H1 (cell line): ENCODE data around the gene PDE4B. TPM values are rescaled to one million over a fixed set of nuclear protein-coding genes. Genes with fewer than 3 reads are reported as not detected.

Experiments used
- CTCF ChIA-PET: fragments of 300-600 bp; sonication (Branson Sonifier 250); formaldehyde crosslinking; loops from one replicate; lab custom pipeline; 2021; ENCODE audit not compliant: partially characterized antibody; lab: Charles Lee
- POLR2A ChIA-PET: fragments of 300-600 bp; sonication (Branson Sonifier 250); formaldehyde crosslinking; loops from one replicate; lab custom pipeline; 2021; ENCODE audit warnings: inconsistent platforms; ENCODE audit not compliant: partially characterized antibody; lab: Charles Lee
- DNase-seq, 2 experiments: peaks; one replicate each; pipeline versions ENCODE4 v3.0.0 to v3.0.0-alpha.2; 2010 to 2022; ENCODE audit warnings: low spot score in 2 of 2, low read depth in 1 of 2, mixed read lengths in 1 of 2
- FAIRE-seq: peaks from 2 replicates; lab custom pipeline; 2011; peaks lifted over from hg19 to GRCh38; lab: Jason Lieb, UNC
- H2AFZ ChIP-seq: 2 replicates; pipeline ENCODE4 v1.8.1; 2012; ENCODE audit warnings: low read length, inconsistent platforms
- H2AK5ac ChIP-seq: 2 replicates; pipeline ENCODE4 v1.6.1; 2013; ENCODE audit warnings: low read depth, low read length
- H2BK120ac ChIP-seq: replicated peaks from 2 replicates; pipeline ENCODE3; 2013; ENCODE audit warnings: low read depth, low read length, inconsistent platforms
- H2BK12ac ChIP-seq: 2 replicates; pipeline ENCODE4 v1.6.1; 2013; ENCODE audit warnings: low read depth, low read length
- H2BK15ac ChIP-seq: 2 replicates; pipeline ENCODE4 v1.6.1; 2013; ENCODE audit warnings: low read length
- H2BK20ac ChIP-seq: 2 replicates; pipeline ENCODE4 v1.6.1; 2013; ENCODE audit warnings: low read length
- H2BK5ac ChIP-seq: 2 replicates; pipeline ENCODE4 v1.6.1; 2013; ENCODE audit warnings: low read depth, low read length
- H3K14ac ChIP-seq: 2 replicates; pipeline ENCODE4 v1.6.1; 2013; ENCODE audit warnings: inconsistent platforms; ENCODE audit not compliant: insufficient read length
- H3K18ac ChIP-seq: 2 replicates; pipeline ENCODE4 v1.6.1; 2013; ENCODE audit warnings: low read length; ENCODE audit errors: extremely low read depth
- H3K23ac ChIP-seq: 2 replicates; pipeline ENCODE4 v1.6.1; 2013; ENCODE audit warnings: inconsistent platforms; ENCODE audit not compliant: insufficient read length
- H3K23me2 ChIP-seq: 2 replicates; pipeline ENCODE4 v1.6.1; 2013; ENCODE audit warnings: low read depth, low read length
- H3K27ac ChIP-seq: 2 replicates; pipeline ENCODE4 v1.6.1; 2011; ENCODE audit warnings: low read depth, low read length, inconsistent platforms
- H3K27me3 ChIP-seq, 4 experiments: replicated peaks in 1 of 4; 1 replicate in 1 of 4; 2 replicates in 3 of 4; pipeline versions ENCODE4 v1.6.1 to v1.8.1; 2011 to 2013; ENCODE audit warnings: low read length in 3 of 4, mild to moderate bottlenecking in 3 of 4, inconsistent platforms in 2 of 4, mixed read lengths in 2 of 4, moderate library complexity in 1 of 4; ENCODE audit not compliant: control insufficient read depth in 3 of 4, insufficient read depth in 3 of 4; ENCODE audit errors: extremely low read depth in 1 of 4
- H3K36me3 ChIP-seq, 4 experiments: 2 replicates each; pipeline versions ENCODE4 v1.6.1 to v1.8.1; 2011 to 2013; ENCODE audit warnings: mild to moderate bottlenecking in 4 of 4, low read length in 3 of 4, moderate library complexity in 2 of 4, control low read depth in 1 of 4, inconsistent platforms in 1 of 4; ENCODE audit not compliant: insufficient read depth in 4 of 4, control insufficient read depth in 2 of 4
- H3K4ac ChIP-seq: replicated peaks from 2 replicates; pipeline ENCODE3; 2013; ENCODE audit warnings: low read length, low read depth, mixed read lengths, inconsistent platforms; ENCODE audit not compliant: insufficient read length
- H3K4me1 ChIP-seq, 4 experiments: replicated peaks in 1 of 4; 1 replicate in 1 of 4; 2 replicates in 3 of 4; pipeline versions ENCODE4 v1.6.1 to v1.8.1; 2011 to 2013; ENCODE audit warnings: low read length in 3 of 4, inconsistent platforms in 2 of 4, mixed read lengths in 1 of 4; ENCODE audit not compliant: insufficient read depth in 4 of 4, control insufficient read depth in 3 of 4
- H3K4me2 ChIP-seq, 2 experiments: 2 replicates each; pipeline versions ENCODE4 v1.6.1 to v1.8.1; 2011 to 2013; ENCODE audit warnings: low read depth in 2 of 2, low read length in 2 of 2, control low read depth in 1 of 2, inconsistent platforms in 1 of 2, mild to moderate bottlenecking in 1 of 2; ENCODE audit not compliant: insufficient read depth in 1 of 2
- H3K4me3 ChIP-seq, 4 experiments: fragments of 200-600, 300-600 bp in 1 of 4; sonication (generic), shearing (Covaris generic), sonication (Bioruptor Twin) in 1 of 4; 2 replicates each; pipeline versions ENCODE4 v1.5.1 to v1.8.1; 2011 to 2016; ENCODE audit warnings: low read length in 4 of 4, low read depth in 3 of 4, control low read depth in 2 of 4, inconsistent platforms in 2 of 4, mild to moderate bottlenecking in 2 of 4, mixed read lengths in 1 of 4, moderate library complexity in 1 of 4; ENCODE audit not compliant: insufficient read depth in 2 of 4; ENCODE audit errors: extremely low read depth in 1 of 4
- H3K56ac ChIP-seq: replicated peaks from 2 replicates; pipeline ENCODE3; 2013; ENCODE audit warnings: low read depth, mild to moderate bottlenecking, mixed read lengths, low read length, inconsistent platforms; ENCODE audit not compliant: insufficient read length
- H3K79me1 ChIP-seq: 2 replicates; pipeline ENCODE4 v1.6.1; 2013; ENCODE audit warnings: low read depth, low read length, control low read depth
- H3K79me2 ChIP-seq, 2 experiments: 2 replicates each; pipeline versions ENCODE4 v1.6.1 to v1.8.1; 2012 to 2013; ENCODE audit warnings: low read length in 2 of 2, mild to moderate bottlenecking in 2 of 2, inconsistent platforms in 1 of 2; ENCODE audit not compliant: insufficient read depth in 2 of 2, control insufficient read depth in 1 of 2
- H3K9ac ChIP-seq, 4 experiments: replicated peaks in 1 of 4; 1 replicate in 1 of 4; 2 replicates in 3 of 4; pipeline versions ENCODE4 v1.6.1 to v1.8.1; 2011 to 2013; ENCODE audit warnings: low read depth in 3 of 4, low read length in 3 of 4, control low read depth in 2 of 4, mild to moderate bottlenecking in 2 of 4, moderate library complexity in 2 of 4, inconsistent platforms in 1 of 4; ENCODE audit errors: extremely low read depth in 1 of 4
- H3K9me3 ChIP-seq, 2 experiments: 2 replicates each; pipeline versions ENCODE4 v1.6.1 to v1.8.1; 2012 to 2013; ENCODE audit warnings: mild to moderate bottlenecking in 2 of 2, moderate library complexity in 2 of 2, control low read depth in 1 of 2, inconsistent platforms in 1 of 2, low read depth in 1 of 2, low read length in 1 of 2, mixed read lengths in 1 of 2; ENCODE audit not compliant: insufficient read depth in 2 of 2
- H4K20me1 ChIP-seq, 2 experiments: replicated peaks in 1 of 2; 2 replicates each; pipeline versions ENCODE3 to v1.8.1; 2011 to 2013; ENCODE audit warnings: inconsistent platforms in 2 of 2, low read length in 2 of 2, mild to moderate bottlenecking in 1 of 2; ENCODE audit not compliant: insufficient read depth in 2 of 2, control insufficient read depth in 1 of 2
- H4K5ac ChIP-seq: 2 replicates; pipeline ENCODE4 v1.6.1; 2013; ENCODE audit warnings: low read length, low read depth, mixed read lengths, inconsistent platforms; ENCODE audit not compliant: insufficient read length
- H4K8ac ChIP-seq: 2 replicates; pipeline ENCODE4 v1.8.0; 2013; ENCODE audit warnings: mild to moderate bottlenecking, moderate library complexity, low read length, inconsistent platforms; ENCODE audit not compliant: insufficient read depth; ENCODE audit errors: extremely low read depth
- H4K91ac ChIP-seq: replicated peaks from 2 replicates; pipeline ENCODE3; 2013; ENCODE audit warnings: low read length, mixed read lengths, inconsistent platforms; ENCODE audit not compliant: insufficient read length
- KDM4A ChIP-seq: IDR thresholded peaks from one replicate; pipeline ENCODE4 v1.7.1; 2012; ENCODE audit warnings: low read depth, mild to moderate bottlenecking, moderate library complexity, low read length, inconsistent platforms; ENCODE audit not compliant: severe bottlenecking
- polyA plus RNA-seq, 7 experiments: library from polyadenylated mRNA; depleted of rRNA in 3 of 7; stranded (reverse) in 5 of 7; unstranded in 2 of 7; fragments of >200 nt in 5 of 7; fragments of 200-250 nt in 2 of 7; gene quantifications; 1 replicate in 5 of 7; 2 replicates in 1 of 7; 4 replicates in 1 of 7; pipeline versions ENCODE4 v1.2.1 to v1.2.3, GENCODE V29; 2011 to 2013; ENCODE audit warnings: missing spikeins in 2 of 7, mixed read lengths in 2 of 7
- total RNA-seq: library from RNA; stranded (reverse); fragmentation: NEBNext Ultra II Directional; extraction: Animal tissue kit (Norgen Biotek cat#: 25700); gene quantifications from 2 replicates; pipeline ENCODE4 v1.2.1, GENCODE V29; 2021

Gene PDE4B
- total and polyA plus RNA-seq, 2 of the 8 experiments (the other 6 are each of a cell fraction or from before 2014, with no cell fraction given) = 5.0 to 15.1 TPM

- Histone ChIP-seq H3K27ac (no peak overlapping the region), H3K36me3 (no peaks in the 10 kb centered on the region), H2BK12ac (no peak overlapping the region), H2BK5ac (no peak overlapping the region), H3K23ac (no peak overlapping the region), H2AK5ac (no peak overlapping the region), H2BK20ac (no peak overlapping the region), H2AFZ (no peak overlapping the region), H3K79me2 (no peaks in the 10 kb centered on the region), H3K23me2 (no peaks in the 10 kb centered on the region), H3K56ac (no peak overlapping the region), H3K27me3 (no peaks in the 10 kb centered on the region), H4K5ac (no peak overlapping the region), H3K14ac (no peak overlapping the region), H3K9me3 (peaks cover 11 to 12% of the 10 kb centered on the region in 2 experiments), H3K18ac (no peak overlapping the region), H3K4me1 (no peaks in the 10 kb centered on the region), H4K91ac (no peak overlapping the region), H2BK15ac (no peak overlapping the region)
- FAIRE-seq = no peak
- CTCF ChIA-PET = interaction anchor here (0.9 kb wide), 1 partner anchor 91 kb away, joined by 5 read pairs; no protein-coding TSS in a partner anchor
- TF ChIP-seq KDM4A = no peak
- TF ChIP-seq, all 59 proteins: peak for 0
- Histone ChIP-seq H3K4me2 (no peak overlapping the region), H3K79me1 (no peaks in the 10 kb centered on the region), H4K20me1 (no peaks in the 10 kb centered on the region), H3K4ac (no peak overlapping the region), H3K4me3 (no peak overlapping the region), H4K8ac (no peak overlapping the region), H2BK120ac (no peak overlapping the region), H3K9ac (no peak overlapping the region)
- DNase-seq = no peak
- POLR2A ChIA-PET = no interaction called here
These were observed 620.0 kb downstream of the PDE4B start for GRCh38 chr1:66412704-66413103.
